ENCODE measurements around the gene SCMH1. TPM values are rescaled to one million over a fixed set of nuclear protein-coding genes. Genes with fewer than 3 reads are reported as not detected.

Gene SCMH1
- total RNA-seq, 3 donors from 2014 or later: 37.0 to 93.4 (median 53.4) TPM

GRCh38 chr1:41101076-41101475 lies 141.0 kb downstream of the SCMH1 start:
- no peaks in the 10 kb centered on the region for H3K27me3 ChIP-seq
- DNase-seq (ENCODE audit: low spot score in 2 of 2): no peak
- TF ChIP-seq POLR2AphosphoS5 (IDR thresholded peaks at IDR 0.05): no peak
- no peak for TF ChIP-seq POLR2A (IDR thresholded peaks at IDR 0.05)
- TF ChIP-seq CTCF (IDR thresholded peaks at IDR 0.05): no peak
- no peaks in the 10 kb centered on the region for H3K9me3 ChIP-seq
- intact Hi-C loops (cut with DNase I; ENCODE audit: low total_unique reads): no loop called here
- peak overlapping the region in 1 of 2 donors; percentile 74 for H3K27ac ChIP-seq
- H3K36me3 ChIP-seq: no peaks in the 10 kb centered on the region
- peaks cover 0 to 13% of the 10 kb centered on the region in 2 donors for H3K4me1 ChIP-seq
- H3K4me3 ChIP-seq: no peak overlapping the region

GRCh38 chr1:41100170-41100569 lies 141.9 kb downstream of the SCMH1 start:
- H3K4me3 ChIP-seq: no peak overlapping the region
- DNase-seq (ENCODE audit: low spot score in 2 of 2): no peak
- intact Hi-C loops (cut with DNase I; ENCODE audit: low total_unique reads): no loop called here
- no peak overlapping the region for H3K27ac ChIP-seq
- no peaks in the 10 kb centered on the region for H3K27me3 ChIP-seq
- H3K4me1 ChIP-seq: peaks cover 0 to 13% of the 10 kb centered on the region in 2 donors
- no peaks in the 10 kb centered on the region for H3K9me3 ChIP-seq
- no peak for TF ChIP-seq POLR2A (IDR thresholded peaks at IDR 0.05)
- no peak for TF ChIP-seq POLR2AphosphoS5 (IDR thresholded peaks at IDR 0.05)
- TF ChIP-seq CTCF (IDR thresholded peaks at IDR 0.05): no peak
- H3K36me3 ChIP-seq: no peaks in the 10 kb centered on the region

GRCh38 chr1:41098730-41099460 lies 143.2 kb downstream of the SCMH1 start:
- intact Hi-C loops (cut with DNase I; ENCODE audit: low total_unique reads): no loop called here
- no peaks in the 10 kb centered on the region for H3K36me3 ChIP-seq
- peaks cover 0 to 13% of the 10 kb centered on the region in 2 donors for H3K4me1 ChIP-seq
- no peaks in the 10 kb centered on the region for H3K27me3 ChIP-seq
- H3K27ac ChIP-seq: no peak overlapping the region
- H3K9me3 ChIP-seq: no peaks in the 10 kb centered on the region
- no peak overlapping the region for H3K4me3 ChIP-seq
- no peak for DNase-seq (ENCODE audit: low spot score in 2 of 2)
- no peak for TF ChIP-seq POLR2A (IDR thresholded peaks at IDR 0.05)
- TF ChIP-seq CTCF (IDR thresholded peaks at IDR 0.05): no peak
- no peak for TF ChIP-seq POLR2AphosphoS5 (IDR thresholded peaks at IDR 0.05)

GRCh38 chr1:41097105-41097504 lies 145.0 kb downstream of the SCMH1 start:
- intact Hi-C loops (cut with DNase I; ENCODE audit: low total_unique reads): no loop called here
- H3K36me3 ChIP-seq: no peaks in the 10 kb centered on the region
- peaks cover 0 to 7% of the 10 kb centered on the region in 2 donors for H3K4me1 ChIP-seq
- DNase-seq (ENCODE audit: low spot score in 2 of 2): no peak
- H3K27ac ChIP-seq: no peak overlapping the region
- H3K9me3 ChIP-seq: no peaks in the 10 kb centered on the region
- H3K27me3 ChIP-seq: no peaks in the 10 kb centered on the region
- TF ChIP-seq CTCF (IDR thresholded peaks at IDR 0.05) (no peak), POLR2A (IDR thresholded peaks at IDR 0.05) (no peak), POLR2AphosphoS5 (IDR thresholded peaks at IDR 0.05) (no peak)
- H3K4me3 ChIP-seq: no peak overlapping the region

- Histone ChIP-seq H3K4me3 (no peak overlapping the region), H3K27me3 (no peaks in the 10 kb centered on the region), H3K9me3 (no peaks in the 10 kb centered on the region), H3K27ac (no peak overlapping the region), H3K36me3 (no peaks in the 10 kb centered on the region), H3K4me1 (no peaks in the 10 kb centered on the region)
- TF ChIP-seq POLR2AphosphoS5 (IDR thresholded peaks at IDR 0.05) (no peak), POLR2A (IDR thresholded peaks at IDR 0.05) (no peak), CTCF (IDR thresholded peaks at IDR 0.05) (no peak)
- DNase-seq (ENCODE audit: low spot score in 2 of 2): no peak
- intact Hi-C loops (cut with DNase I; ENCODE audit: low total_unique reads): no loop called here
These were observed 148.3 kb downstream of the SCMH1 start for GRCh38 chr1:41093826-41094225.

All from breast epithelium (tissue), 4 donors.